ENCODE results near the gene DPEP2. TPM values are rescaled to one million over a fixed set of nuclear protein-coding genes. Genes with fewer than 3 reads are reported as not detected.
"Not testable (repeated sequence)": the region's sequence is repeated elsewhere in the genome, so short reads cannot be mapped to it uniquely, and the experiment has no call there.

Gene DPEP2
- total RNA-seq, 1 donor from 2014 or later: 0.99 TPM

GRCh38 chr16:67939507-67940445 is 59.5 kb downstream of the DPEP2 start:
- Histone ChIP-seq H3K4me3 (no peak overlapping the region), H3K27me3 (ENCODE audit: low read depth) (no peaks in the 10 kb centered on the region), H3K4me1 (peaks cover 78% of the 10 kb centered on the region), H3K9me3 (replicated peaks) (no peaks in the 10 kb centered on the region), H3K36me3 (peaks cover 46% of the 10 kb centered on the region), H3K27ac (replicated peaks) (peak overlapping the region; percentile 36)
- intact Hi-C loops (cut with micrococcal nuclease): no loop called here
- peak; percentile 48 for DNase-seq
- no peak for TF ChIP-seq CTCF (IDR thresholded peaks at IDR 0.05; ENCODE audit: borderline replicate concordance)

GRCh38 chr16:67937713-67938112 is 61.6 kb downstream of the DPEP2 start:
- DNase-seq; H3K4me3 ChIP-seq; H3K27me3 ChIP-seq (ENCODE audit: low read depth); H3K9me3 ChIP-seq (replicated peaks); intact Hi-C loops (cut with micrococcal nuclease): not testable (repeated sequence)
- Histone ChIP-seq H3K36me3 (peaks cover 40% of the 10 kb centered on the region), H3K27ac (replicated peaks) (peak overlapping the region; percentile 94), H3K4me1 (peaks cover 70% of the 10 kb centered on the region)

Other genes with a start within 250 kb of the DPEP2 start
- 14.7 TPM for gene RANBP10, start 192.9 kb downstream of the DPEP2 start, total RNA-seq
- 0.49 TPM for gene TSNAXIP1, start 192.6 kb downstream of the DPEP2 start, total RNA-seq
- 31.4 TPM for gene THAP11, start 157.2 kb downstream of the DPEP2 start, total RNA-seq
- gene NUTF2, start 152.6 kb downstream of the DPEP2 start, total RNA-seq: 73.6 TPM
- gene CENPT, start 151.8 kb downstream of the DPEP2 start, total RNA-seq: 20.2 TPM
- gene EDC4, start 126.4 kb downstream of the DPEP2 start, total RNA-seq: 33.2 TPM
- 0.49 TPM for gene NRN1L, start 114.6 kb downstream of the DPEP2 start, total RNA-seq
- 19.5 TPM for gene PSKH1, start 106.2 kb downstream of the DPEP2 start, total RNA-seq
- gene CTRL, start 67.6 kb downstream of the DPEP2 start, total RNA-seq: 0.71 TPM
- gene PSMB10, start 62.6 kb downstream of the DPEP2 start, total RNA-seq: 55.8 TPM
- gene LCAT, start 55.4 kb downstream of the DPEP2 start, total RNA-seq: 23.2 TPM
- 79.2 TPM for gene SLC12A4, start 30.8 kb downstream of the DPEP2 start, total RNA-seq
- gene DPEP3, start 19.0 kb downstream of the DPEP2 start, total RNA-seq: not detected
- not detected for gene DPEP2NB, start 16.4 kb upstream of the DPEP2 start, total RNA-seq
- gene DDX28, start 23.7 kb upstream of the DPEP2 start, total RNA-seq: 8.9 TPM
- gene DUS2, start 23.8 kb upstream of the DPEP2 start, total RNA-seq: 6.8 TPM
- gene NFATC3, start 85.9 kb upstream of the DPEP2 start, total RNA-seq: 20.9 TPM
- gene ESRP2, start 236.6 kb upstream of the DPEP2 start, total RNA-seq: 0.14 TPM
- 35.5 TPM for gene PLA2G15, start 245.9 kb upstream of the DPEP2 start, total RNA-seq